ENCODE data around the gene ARHGDIB. TPM values are rescaled to one million over a fixed set of nuclear protein-coding genes. Genes with fewer than 3 reads are reported as not detected.

Gene ARHGDIB
- 10 to 100 TPM; 13.4 to 74.2 (median 47.0) TPM for total RNA-seq
- 100 to 1,000 TPM in 1 of 3 donors, 10 to 100 TPM in 2; 82.2 to 127 (median 95.2) TPM for polyA plus RNA-seq
- long read RNA-seq, donor 1, transcript ARHGDIB-201 (6 exons, 1,256 nt) = major isoform, 7 of 15 reads
- long read RNA-seq, donor 1, partial matches to known transcripts = 6 of 15 reads
- long read RNA-seq, donor 1, other reads (novel, unspliced or antisense) = 0 of 15 reads
- long read RNA-seq, donor 2, transcript ARHGDIB-201 (6 exons, 1,256 nt) = major isoform, 9 of 25 reads
- long read RNA-seq, donor 2, partial matches to known transcripts = 15 of 25 reads
- long read RNA-seq, donor 2, other reads (novel, unspliced or antisense) = 0 of 25 reads
- long read RNA-seq, donor 3, partial matches to known transcripts = 0 of 3 reads
- long read RNA-seq, donor 3, other reads (novel, unspliced or antisense) = 0 of 3 reads
- long read RNA-seq, donor 4, partial matches to known transcripts = 0 of 1 reads
- long read RNA-seq, donor 4, other reads (novel, unspliced or antisense) = 0 of 1 reads
- long read RNA-seq, donor 5, transcript ARHGDIB-201 (6 exons, 1,256 nt) = major isoform, 11 of 18 reads
- long read RNA-seq, donor 5, partial matches to known transcripts = 7 of 18 reads
- long read RNA-seq, donor 5, other reads (novel, unspliced or antisense) = 0 of 18 reads
- long read RNA-seq, donor 6, transcript ARHGDIB-201 (6 exons, 1,256 nt) = major isoform, 29 of 50 reads
- long read RNA-seq, donor 6, partial matches to known transcripts = 20 of 50 reads
- long read RNA-seq, donor 6, other reads (novel, unspliced or antisense) = 0 of 50 reads
- long read RNA-seq, donor 7, transcript ARHGDIB-201 (6 exons, 1,256 nt) = major isoform, 20 of 28 reads
- long read RNA-seq, donor 7, partial matches to known transcripts = 6 of 28 reads
- long read RNA-seq, donor 7, other reads (novel, unspliced or antisense) = 0 of 28 reads
- long read RNA-seq, donor 8, transcript ARHGDIB-201 (6 exons, 1,256 nt) = major isoform, 5 of 6 reads
- long read RNA-seq, donor 8, partial matches to known transcripts = 0 of 6 reads
- long read RNA-seq, donor 8, other reads (novel, unspliced or antisense) = 0 of 6 reads
- long read RNA-seq, donor 9, transcript ARHGDIB-201 (6 exons, 1,256 nt) = major isoform, 15 of 17 reads
- long read RNA-seq, donor 9, partial matches to known transcripts = 0 of 17 reads
- long read RNA-seq, donor 9, other reads (novel, unspliced or antisense) = 0 of 17 reads
- long read RNA-seq, donor 10, transcript ARHGDIB-201 (6 exons, 1,256 nt) = major isoform, 8 of 9 reads
- long read RNA-seq, donor 10, partial matches to known transcripts = 0 of 9 reads
- long read RNA-seq, donor 10, other reads (novel, unspliced or antisense) = 0 of 9 reads

- whole genome bisulfite sequencing, 5 donors = 17 to 36% (median 20%) methylated on average over 14 of the region's 14 CpGs
- Histone ChIP-seq H3K27ac (peak within 1 kb of the TSS; percentile 31 to 85 (median 71)), H3K36me3 (no peaks in the 10 kb centered on the region), H3K4me3 (peak within 1 kb of the TSS; percentile 18 to 45 (median 38)), H3K4me1 (peaks cover 0 to 19% (median 8%) of the 10 kb centered on the region in 4 donors), H3K9me3 (no peaks in the 10 kb centered on the region), H3K27me3 (no peaks in the 10 kb centered on the region)
- intact Hi-C loops (cut with DNase I; ENCODE audit: low total_unique reads) = no loop called here
- TF ChIP-seq POLR2AphosphoS5 (IDR thresholded peaks at IDR 0.05) (peak in 2 of 3 donors; percentile 31 to 54), EP300 (IDR thresholded peaks at IDR 0.05) (no peak)
- TF ChIP-seq, protein P1, sequence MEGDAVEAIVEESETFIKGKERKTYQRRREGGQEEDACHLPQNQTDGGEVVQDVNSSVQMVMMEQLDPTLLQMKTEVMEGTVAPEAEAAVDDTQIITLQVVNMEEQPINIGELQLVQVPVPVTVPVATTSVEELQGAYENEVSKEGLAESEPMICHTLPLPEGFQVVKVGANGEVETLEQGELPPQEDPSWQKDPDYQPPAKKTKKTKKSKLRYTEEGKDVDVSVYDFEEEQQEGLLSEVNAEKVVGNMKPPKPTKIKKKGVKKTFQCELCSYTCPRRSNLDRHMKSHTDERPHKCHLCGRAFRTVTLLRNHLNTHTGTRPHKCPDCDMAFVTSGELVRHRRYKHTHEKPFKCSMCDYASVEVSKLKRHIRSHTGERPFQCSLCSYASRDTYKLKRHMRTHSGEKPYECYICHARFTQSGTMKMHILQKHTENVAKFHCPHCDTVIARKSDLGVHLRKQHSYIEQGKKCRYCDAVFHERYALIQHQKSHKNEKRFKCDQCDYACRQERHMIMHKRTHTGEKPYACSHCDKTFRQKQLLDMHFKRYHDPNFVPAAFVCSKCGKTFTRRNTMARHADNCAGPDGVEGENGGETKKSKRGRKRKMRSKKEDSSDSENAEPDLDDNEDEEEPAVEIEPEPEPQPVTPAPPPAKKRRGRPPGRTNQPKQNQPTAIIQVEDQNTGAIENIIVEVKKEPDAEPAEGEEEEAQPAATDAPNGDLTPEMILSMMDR (IDR thresholded peaks at IDR 0.05) = no peak
- DNase-seq = peak; percentile 51 to 80
Observed at GRCh38 chr12:14961466-14962152, at the start of gene ARHGDIB. Gene ARHGDIB, minus strand, starts transcription at chr12:14961601. Its CDS starts 10,889 bp downstream, at chr12:14950712.

DNA sequence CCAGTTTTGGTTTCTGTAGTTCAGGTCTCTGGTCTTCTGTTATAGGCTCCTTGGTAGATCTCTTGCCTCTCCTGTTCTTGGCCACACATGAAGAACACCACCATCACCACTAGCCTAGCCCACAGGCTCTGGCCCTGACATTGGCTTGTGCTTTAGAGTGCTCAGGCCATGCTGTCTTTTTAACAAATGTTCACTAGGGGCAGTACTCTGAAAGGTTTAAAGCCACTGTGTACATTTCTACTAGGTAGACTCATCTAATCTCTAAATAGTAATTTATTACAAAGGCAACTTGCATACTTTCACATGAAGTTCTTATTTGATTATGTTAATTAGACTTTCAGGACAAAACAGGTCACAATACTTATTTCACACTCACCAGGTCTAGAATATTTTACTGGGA lies 49.8 kb upstream of the ARHGDIB start:
- H3K4me1 ChIP-seq = peaks cover 0 to 13% (median 0%) of the 10 kb centered on the region in 4 donors
- no peaks in the 10 kb centered on the region for H3K9me3 ChIP-seq
- intact Hi-C loops (cut with DNase I; ENCODE audit: low total_unique reads) = no loop called here
- no peak for DNase-seq
- TF ChIP-seq POLR2AphosphoS5 (IDR thresholded peaks at IDR 0.05) (no peak), POLR2A (IDR thresholded peaks at IDR 0.05) (no peak), EP300 (IDR thresholded peaks at IDR 0.05) (no peak)
- TF ChIP-seq, protein P1 (IDR thresholded peaks at IDR 0.05) = no peak
- H3K27ac ChIP-seq = no peak overlapping the region
- H3K27me3 ChIP-seq = peaks cover 0 to 7% (median 0%) of the 10 kb centered on the region in 3 donors
- H3K4me3 ChIP-seq = no peak overlapping the region
- H3K36me3 ChIP-seq = no peaks in the 10 kb centered on the region

DNA sequence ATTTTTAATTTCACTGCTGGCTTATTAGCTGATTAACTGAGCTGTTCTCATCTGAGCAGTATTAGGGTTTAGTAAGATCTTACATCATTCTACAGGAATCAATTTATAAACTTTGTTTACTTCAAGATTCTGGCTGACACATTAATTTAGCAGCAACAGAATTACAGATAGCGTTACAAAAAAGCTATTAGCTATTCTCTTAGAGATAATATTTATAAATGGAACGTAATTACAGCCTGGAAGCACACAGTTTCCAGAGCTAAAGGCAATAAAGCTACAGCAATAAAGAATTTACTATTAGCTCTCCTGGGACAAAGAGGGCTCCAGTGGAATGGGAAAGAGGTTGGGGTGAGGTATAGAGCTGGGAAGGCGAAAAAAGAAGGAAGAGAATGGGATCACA lies 46.1 kb upstream of the ARHGDIB start:
- 22 to 41% (median 32%) methylated on average over 3 of the region's 3 CpGs for WGBS, 5 donors
- Histone ChIP-seq H3K27ac (peak overlapping the region in 2 of 5 donors; percentile 11 to 44), H3K4me3 (no peak overlapping the region), H3K9me3 (no peaks in the 10 kb centered on the region), H3K36me3 (no peaks in the 10 kb centered on the region), H3K4me1 (peaks cover 0 to 16% (median 0%) of the 10 kb centered on the region in 4 donors), H3K27me3 (peaks cover 0 to 7% (median 0%) of the 10 kb centered on the region in 3 donors)
- no peak for TF ChIP-seq POLR2AphosphoS5 (IDR thresholded peaks at IDR 0.05)
- TF ChIP-seq EP300 (IDR thresholded peaks at IDR 0.05) = no peak
- TF ChIP-seq POLR2A (IDR thresholded peaks at IDR 0.05) = no peak
- TF ChIP-seq, protein P1 (IDR thresholded peaks at IDR 0.05) = no peak
- intact Hi-C loops (cut with DNase I; ENCODE audit: low total_unique reads) = no loop called here
- DNase-seq = no peak

Measured in stomach (tissue), 19 donors.